NCI-H1694 treated with DMSO at 0.1 percent for 48 hours (cell line): ENCODE data around the gene FXYD5.
"Not testable (repeated sequence)": the region's sequence is repeated elsewhere in the genome, so short reads cannot be mapped to it uniquely, and the experiment has no call there.

Source experiments
- DNase-seq: peaks from one replicate; lab custom pipeline; 2025; lab: John Stamatoyannopoulos, UW

FXYD5 gene

DNA sequence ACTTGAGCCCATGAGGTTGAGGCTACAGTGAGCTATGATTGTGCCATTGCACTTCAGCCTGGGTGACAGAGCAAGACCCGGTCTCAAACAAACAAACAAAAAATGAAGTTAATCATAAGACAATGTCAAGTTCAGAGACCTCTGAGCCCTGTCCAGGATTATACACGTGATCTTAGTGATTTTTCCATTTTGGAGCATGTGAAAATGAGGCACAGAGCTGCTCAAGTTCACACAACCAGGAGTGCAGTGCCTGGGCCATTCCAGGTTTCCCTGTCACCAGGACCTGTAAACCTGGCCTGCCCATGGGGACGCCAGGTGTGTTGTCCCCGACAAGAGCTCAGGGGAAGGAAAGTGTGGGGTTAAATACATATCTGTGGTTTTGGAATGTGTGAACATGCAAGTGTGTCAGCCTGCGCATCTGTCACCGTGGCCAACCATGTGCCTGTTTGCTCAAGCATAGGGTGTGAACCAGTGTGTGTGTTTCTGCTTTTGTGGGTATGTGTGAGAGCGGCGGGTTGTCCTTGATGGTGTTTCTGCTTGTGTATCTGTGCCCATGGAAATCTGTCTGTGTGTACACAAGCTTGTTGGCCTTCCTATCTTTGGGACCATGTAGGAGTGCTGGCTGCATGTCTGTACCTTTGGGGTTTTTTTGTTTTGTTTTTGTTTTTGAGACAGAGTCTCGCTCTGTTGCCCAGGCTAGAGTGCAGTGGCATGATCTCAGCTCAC, 17.4 kb upstream of the FXYD5 start:
- peak; percentile 27 for DNase-seq

DNA sequence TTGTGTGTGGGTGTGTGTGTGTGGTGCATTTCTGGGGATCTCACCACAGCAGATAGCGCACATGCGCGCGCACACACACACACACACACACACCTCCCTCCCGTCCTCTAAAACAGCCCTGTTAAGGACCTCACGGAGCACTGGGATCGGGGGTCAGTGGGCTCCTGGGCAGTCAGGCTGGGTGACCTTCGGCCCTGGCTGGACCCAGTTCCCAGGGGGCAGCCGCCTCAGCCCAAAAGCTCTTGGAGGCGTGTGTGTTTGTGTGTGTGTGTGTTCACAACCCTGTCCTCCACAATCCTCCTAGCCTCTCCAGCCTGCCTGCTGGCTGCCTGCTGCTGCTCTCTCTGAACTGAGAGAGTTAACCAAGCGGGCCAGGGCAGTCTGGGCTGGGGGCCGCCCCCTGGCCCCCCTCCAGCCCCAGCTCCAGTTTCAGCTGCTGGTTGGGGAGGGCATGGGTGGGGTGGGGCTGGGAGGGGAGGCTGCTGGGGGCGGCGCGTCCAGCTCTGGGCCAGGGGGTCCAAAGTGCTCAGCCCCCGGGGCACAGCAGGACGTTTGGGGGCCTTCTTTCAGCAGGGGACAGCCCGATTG, 16.1 kb upstream of the FXYD5 start, which contains the start of gene FXYD1:
Gene FXYD1, plus strand, starts transcription at position 520 of the 588 bp plus-strand sequence. CDS start 1,256 bp downstream, outside the sequence.
- DNase-seq: peak; percentile 12

DNA sequence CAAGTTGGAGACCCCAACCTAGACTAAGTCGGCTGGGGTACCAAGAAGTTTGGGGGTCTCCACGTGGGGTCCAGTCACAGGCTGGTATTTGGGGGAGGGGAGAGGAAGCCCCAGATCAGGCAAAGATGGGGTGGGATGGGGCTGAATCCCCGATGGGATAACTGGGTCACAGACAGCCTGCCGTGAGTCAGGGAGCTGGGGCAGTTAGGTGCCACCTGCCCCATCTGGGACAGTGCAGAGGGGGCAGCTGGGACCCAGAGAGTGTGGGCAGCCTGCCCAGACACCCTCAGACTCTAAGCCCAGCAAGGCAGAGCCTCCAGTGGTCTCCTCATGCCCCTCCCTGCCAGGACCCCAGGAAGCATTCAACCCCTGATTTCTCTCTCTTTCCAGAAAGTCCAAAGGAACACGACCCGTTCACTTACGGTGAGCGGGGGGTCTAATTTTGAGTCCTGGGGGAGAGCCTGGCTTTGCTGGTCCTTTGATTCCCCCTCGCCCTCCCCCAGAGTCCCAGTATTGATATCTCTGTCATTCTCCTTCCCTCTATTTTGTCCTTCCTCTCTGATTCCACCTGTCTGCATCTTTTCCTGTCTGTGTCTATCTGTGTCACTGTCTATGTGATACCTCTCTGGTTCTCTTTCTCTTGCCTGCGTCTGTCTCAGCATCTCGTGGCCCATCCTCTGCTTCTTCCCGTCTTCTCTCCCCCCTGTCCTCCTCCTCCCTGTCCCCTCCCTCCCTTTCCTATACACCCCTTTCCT, 14.2 kb upstream of the FXYD5 start:
- no peak for DNase-seq

DNA sequence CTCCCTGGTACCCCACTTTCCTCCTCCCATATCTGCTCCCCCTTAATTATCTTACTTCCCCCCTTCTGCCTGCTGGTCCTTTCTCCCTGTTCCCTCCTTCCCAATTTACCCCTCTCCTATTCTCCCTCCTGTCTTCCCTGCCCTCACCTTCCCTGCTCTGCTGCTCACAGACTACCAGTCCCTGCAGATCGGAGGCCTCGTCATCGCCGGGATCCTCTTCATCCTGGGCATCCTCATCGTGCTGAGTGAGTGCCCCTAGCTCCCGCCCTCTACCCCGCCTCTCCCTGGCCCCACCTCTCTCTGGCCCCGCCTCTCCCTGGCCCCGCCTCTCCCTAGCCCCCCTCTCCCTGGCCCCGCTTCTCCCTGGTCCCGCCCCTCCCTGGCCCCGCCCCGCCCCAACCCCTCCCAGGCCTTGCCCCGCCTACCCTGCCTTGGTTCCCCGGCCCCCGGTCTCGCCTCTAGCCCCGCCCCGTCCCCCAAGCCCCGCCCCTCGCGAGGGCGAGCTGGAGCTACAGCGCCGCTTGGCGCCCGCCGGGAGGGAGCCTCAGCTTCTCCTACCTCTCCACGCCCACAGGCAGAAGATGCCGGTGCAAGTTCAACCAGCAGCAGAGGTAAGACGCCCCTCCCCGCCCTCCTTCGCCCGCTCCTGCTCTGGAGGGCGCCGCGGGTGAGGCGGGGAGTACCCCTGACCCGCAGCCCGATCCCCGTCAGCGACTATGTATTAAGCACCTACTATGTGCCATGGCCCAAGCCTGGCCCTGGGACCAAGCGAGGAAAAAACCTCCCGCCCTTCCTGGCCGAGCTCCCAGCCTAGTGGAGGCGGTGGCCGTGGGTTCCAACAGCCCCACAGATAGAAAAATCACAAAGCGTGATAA, 13.3 kb upstream of the FXYD5 start:
- DNase-seq: peak; percentile 90

DNA sequence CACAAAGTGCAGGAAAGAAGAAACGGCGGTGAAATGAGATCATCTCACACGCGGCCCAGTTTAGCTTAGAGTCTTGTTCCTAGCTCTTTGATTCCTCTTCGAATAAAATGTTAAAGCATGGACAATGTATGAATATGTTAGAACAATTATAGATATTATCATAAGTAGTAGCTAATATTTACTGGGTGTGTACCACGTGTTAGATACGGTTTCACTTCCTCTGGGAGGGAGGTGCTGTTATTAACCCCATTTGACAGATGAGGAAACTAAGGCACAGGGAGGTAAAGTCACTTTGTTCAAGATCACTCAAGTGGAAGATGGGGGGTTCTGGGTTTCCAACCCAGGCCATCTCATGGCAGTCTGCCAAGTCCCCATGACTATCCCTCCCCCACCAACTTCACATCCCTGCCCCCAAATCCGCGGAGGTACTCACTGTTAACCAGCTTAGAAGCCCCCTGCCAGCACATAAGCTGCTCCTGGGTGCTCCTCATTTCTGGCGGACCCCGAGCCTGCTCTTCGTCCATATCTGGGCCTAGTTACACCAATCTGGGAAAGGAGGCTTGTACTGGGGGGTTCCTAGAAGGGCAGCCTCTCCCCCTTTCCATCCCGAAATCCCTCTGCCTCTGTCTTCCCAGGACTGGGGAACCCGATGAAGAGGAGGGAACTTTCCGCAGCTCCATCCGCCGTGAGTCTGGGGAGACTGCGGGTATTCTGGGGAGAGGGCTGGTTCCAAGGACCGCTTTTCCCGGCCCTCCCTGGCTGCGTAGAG, 12.5 kb upstream of the FXYD5 start:
- peak; percentile 57 for DNase-seq

DNA sequence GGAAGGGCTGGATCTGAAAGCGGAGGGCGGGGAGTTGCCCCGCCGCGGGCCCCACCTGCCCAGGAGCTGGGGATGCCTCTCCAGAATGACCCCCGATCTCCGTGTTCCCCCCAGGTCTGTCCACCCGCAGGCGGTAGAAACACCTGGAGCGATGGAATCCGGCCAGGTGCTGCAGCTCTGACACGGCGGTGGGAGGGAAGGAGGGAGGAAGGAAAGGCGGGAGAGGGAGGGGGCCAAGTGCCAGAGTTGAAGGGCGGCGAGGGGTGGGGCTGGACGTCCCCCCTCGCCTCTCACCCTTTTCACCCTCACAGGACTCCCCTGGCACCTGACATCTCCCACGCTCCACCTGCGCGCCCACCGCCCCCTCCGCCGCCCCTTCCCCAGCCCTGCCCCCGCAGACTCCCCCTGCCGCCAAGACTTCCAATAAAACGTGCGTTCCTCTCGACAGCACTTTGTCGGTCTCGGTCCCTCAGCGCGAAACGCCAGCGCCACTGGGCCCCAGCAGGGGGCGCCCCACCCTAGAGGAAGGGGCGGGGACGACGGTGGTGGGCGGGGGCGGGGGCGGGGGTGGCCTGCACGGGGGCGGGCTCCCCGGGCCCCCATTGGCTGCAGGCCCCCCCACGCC, 11.8 kb upstream of the FXYD5 start:
- peak; percentile 61 for DNase-seq

DNA sequence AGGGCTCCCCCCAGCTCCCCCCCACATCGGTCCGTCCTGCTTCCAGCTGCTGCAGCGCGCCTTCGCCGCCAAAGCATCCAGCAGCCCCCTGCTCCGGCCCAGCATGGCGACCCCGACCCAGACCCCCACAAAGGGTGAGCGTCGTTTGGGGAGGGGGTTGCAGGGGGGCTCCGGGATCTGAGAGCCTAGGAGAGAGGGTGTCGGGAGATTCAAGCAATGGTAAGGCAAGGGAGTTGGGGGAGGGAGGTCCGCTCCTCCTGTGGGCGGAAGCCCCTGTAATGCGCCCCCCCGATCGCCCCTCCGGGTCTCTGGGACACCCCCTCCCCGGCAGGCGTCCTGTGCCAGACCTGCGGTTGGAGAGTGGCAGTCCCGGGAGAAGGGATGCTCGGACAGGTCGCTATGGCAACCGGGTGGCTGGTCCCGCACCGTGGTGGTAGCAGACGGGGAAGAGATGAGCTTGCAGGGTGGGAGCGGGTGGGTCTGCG, 11.3 kb upstream of the FXYD5 start, which contains the start of gene FXYD7:
Gene FXYD7, plus strand, starts transcription at position 25 of the 485 bp plus-strand sequence. Its CDS starts 79 bp downstream, at position 104.
- no peak for DNase-seq

DNA sequence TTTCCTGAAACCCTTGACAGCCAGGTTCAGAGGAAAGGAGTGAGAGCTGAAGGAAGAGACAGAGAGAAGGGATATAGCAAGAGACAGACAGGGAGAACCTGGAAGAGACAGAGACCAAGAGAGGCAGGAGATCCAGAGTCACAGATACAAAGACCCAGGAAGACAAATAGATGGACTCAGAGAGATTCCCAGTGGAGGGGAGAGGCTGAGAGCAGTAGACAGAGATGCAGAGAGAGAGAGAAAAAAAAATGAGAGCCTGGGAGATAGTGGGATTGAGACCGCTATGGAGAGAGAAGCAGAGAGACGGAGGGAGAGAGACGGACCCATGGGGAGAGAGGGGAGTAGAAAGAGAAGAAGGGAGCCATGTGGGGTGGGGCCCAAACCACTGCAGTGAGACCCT, 10.7 kb upstream of the FXYD5 start:
- DNase-seq: peak; percentile 11

DNA sequence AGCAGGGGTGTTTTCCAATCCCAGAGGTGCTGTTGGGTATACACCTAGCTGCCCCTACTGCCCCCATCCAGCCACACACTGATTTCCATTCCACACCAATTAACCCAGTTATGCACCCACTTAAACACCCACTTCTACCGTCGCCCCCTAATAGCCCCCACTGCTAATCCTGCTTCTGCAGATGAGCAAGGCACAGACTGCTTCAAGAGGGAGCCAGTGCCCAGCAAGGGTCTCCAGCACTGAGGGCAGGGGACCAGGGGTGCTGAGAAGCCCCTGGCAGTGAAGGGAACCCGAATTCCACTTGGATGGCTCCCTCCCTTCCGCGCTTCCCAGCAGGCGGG, 10.3 kb upstream of the FXYD5 start:
- no peak for DNase-seq

DNA sequence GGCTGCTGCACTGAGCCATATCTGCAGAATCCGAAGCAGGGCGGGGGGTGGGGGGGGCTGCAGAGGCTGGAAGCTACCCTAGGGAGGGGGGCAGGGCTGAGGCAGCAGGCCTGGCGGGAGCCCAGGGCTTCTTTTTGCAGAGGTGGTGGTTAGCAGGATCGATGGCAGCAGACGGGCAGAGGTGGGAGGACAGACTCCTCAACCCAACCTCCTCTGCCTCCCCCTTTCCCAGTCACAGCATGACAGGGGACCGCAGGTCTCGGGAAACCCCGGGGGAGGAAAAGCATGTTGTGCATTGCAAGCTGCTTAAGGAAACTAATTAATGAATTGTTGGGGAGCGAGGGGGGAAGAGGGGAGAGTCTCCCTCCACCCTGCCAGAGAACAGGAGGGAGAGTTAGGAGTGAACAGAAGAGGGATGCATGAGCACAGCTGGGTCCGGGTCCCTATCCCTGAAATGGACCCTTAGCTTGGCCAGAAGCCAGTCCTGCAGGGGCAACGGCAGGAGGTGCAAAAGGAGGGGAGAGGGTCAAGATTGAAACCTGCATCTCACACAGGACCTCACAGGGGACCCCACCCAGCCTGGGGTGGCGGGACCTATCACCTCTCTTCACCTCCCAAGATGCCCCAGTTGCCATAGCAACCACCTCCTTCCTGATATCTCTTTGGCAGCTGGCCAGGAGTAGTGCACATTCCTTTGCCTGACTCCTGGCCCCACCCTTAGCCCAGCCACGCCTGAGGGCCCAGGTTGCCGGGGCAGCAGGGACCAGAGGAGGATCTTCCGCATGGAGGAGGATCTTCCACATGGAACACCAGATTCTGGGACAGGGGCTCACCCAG, 9.7 kb upstream of the FXYD5 start:
- no peak for DNase-seq

DNA sequence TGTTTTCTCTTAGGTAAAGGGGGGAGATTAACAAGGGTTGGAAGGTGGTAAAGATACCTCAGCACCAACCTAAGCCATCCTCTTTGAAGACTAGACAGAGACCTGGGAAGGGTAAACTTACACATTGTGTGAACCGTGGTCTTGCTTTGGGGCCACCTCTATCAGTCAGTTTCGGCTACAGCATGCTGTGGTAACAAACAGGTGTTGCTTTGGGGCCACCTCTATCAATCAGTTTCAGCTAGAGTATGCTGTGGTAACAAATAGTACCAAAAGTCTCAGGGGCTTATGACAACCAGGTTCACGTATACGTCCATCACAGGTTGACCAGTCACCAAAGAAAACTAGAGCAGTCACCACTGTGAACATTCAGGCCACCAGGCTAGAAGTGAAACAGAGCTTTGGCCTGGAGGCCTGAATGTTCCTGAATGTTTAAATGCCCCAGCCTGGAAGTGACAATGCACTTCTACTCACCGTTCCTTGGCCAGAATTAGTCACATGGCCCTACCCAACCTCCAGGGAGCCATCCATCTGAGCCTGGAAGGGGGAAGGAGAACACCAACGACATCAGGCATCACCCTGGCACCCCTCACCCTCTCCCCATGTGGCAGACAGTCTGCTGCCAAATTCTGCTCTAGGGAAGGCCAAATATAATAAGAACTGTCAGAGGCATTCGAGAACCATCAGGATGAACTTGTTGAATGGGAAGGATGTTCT, 7.6 kb upstream of the FXYD5 start:
- no peak for DNase-seq

DNA sequence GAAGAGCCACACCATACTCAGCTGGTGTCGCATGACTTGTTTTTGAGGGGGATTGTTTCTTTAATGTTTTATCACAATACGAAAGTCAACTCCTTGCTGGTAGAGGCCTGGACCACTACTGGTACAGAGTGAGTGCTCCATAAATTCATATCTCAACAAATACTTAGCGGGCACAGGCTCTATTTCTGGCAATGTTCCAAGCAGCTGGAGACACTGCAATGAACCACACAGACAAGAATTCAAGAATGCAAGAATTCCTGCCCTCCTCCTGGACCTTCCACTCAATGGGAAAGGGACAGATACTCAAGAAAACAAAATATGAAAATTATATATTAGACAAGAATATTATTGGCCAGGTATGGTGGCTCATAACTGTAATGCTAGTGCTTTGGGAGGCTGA, 5.1 kb upstream of the FXYD5 start:
- no peak for DNase-seq

DNA sequence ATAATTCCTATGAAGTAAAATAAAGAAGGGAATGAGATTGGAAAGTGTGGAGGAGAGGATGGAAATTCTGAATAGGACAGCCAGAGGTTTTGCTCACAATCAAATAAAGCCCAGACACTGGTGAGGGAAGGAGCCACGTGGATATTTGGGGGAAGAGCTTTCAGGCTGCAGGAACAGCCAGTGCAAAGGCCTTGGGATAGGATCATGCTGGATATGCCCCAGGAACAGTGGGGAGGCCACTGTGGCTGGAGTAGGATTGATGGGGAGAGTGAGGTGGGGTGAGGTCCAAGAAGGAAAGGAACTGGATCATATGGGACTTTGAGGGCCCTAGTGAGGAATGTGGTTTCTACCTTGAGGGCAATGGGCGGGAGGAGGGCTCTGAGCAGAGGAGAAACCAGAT, 4.1 kb upstream of the FXYD5 start:
- DNase-seq: no peak

DNA sequence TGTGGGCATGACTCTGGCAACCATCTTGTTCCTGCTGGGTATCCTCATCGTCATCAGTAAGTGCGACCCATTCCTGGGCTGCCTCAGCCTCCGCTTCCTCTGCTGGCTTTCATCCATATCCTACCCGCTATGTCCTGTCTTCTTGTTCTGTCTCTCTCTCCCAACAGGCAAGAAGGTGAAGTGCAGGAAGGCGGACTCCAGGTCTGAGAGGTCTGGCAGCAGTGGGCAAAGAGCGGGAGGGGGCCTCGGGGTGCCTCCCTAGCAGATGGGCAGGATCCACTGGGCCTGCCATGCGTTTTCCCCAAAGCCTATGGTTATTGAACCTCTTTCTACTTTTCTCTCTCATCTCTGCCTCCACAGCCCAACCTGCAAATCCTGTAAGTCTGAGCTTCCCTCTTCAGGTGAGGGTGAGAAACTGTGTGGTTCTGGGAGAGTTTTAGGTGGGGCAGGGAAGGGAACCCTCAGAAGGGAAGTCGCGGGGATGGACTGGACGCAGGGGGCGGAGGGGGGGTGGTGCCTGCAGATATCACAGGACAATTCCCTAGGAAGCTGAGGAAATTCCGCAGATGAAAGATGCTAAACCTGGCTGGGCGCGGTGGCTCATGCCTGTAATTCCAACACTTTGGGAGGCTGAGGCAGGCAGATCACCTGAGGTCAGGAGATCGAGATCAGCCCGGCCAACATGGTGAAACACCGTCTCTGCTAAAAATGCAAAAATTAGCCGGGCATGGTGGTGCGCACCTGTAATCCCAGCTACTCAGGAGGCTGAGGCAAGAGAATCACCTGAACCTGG, 3.1 kb upstream of the FXYD5 start:
- no peak for DNase-seq

DNA sequence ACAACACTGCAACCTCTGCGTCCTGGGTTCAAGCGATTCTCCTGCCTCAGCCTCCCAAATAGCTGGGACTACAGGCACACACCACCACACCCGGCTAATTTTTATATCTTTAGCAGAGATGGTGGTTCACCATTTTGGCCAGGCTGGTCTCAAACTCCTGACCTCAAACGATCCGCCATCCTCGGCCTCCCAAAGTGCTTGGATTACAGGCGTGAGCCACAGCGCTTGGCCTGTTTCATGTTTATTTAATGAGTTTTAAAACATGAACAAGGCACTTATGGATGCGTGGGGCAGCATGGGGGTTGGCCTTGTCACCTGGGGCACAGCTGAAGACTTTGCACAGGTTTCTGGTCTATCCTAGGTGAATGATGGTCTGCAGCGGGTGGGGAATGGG, 1.4 kb upstream of the FXYD5 start:
- not testable (repeated sequence) for DNase-seq

DNA sequence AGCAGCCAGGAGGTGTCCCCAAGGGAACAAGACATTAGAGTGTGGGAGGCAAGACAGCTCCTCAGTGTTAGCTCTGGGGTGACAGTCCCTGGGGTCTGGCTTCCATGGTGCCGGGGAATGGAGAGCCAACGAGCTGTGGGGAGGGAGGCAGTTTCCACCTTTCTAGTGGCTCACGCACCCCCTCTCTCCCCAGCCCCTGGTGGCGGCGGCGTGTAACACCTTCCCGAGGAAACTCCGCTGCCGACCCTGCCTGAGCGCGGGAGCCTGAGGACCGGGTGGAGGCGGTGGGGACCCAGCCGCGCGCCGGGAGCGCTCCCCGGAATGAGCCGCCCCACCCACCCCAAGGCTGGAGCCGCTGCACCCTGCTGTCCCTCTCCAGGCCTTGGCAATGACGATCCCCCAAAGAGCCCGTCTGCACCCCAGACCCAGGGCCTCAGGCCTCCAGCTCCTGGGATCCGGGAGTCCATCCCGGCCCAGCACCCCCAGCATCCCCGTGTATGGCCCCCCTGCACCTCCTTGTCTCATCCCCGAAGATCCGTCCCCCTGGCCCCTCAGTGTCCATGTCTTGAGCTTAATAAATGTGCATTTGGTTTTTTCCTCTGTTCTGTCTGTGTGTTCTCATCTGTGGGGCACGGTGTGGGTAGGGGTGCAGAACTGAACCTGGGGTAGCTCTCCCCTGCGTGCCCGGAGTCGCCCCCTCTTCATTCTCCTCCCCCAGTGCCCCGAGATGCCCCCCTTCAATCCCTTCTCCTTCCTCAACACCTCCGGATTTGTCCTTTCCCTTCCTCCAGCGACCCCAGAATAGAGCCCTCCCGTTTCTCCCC, 622 bp upstream of the FXYD5 start:
- peak; percentile 34 for DNase-seq

DNA sequence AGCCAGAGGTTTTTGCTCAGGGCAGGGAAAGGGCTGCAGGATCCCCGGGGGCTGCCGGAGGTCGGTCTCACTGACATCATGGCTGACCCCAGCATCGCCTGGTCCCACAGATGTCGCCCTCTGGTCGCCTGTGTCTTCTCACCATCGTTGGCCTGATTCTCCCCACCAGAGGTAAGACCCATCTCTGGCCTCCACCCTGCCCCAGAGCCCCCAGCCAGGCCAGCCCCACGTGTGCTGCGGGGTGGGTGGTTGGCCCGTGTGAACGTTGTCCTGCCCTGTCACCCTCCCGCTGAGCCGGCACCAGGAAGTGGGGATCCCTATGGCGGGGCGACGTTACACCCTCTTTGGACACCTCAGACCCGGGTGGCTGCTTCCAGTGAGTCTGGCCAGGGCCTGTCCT, 906 bp downstream of the FXYD5 start:
- DNase-seq: no peak
